ENCODE data around the gene CACNG4.

- no peak for TF ChIP-seq CTCF (conservative IDR thresholded peaks at IDR 0.05)
- TF ChIP-seq ZFX (IDR thresholded peaks at IDR 0.05): no peak
These were observed 25.5 kb downstream of the CACNG4 start for GRCh38 chr17:66990047-66990446.

Data from C4-2B (cell line).